Calu3 (cell line): ENCODE results near the gene FBXO41. TPM values are rescaled to one million over a fixed set of nuclear protein-coding genes. Genes with fewer than 3 reads are reported as not detected.

Experiments
- BruUV-seq: library from RNA; stranded (reverse); fragments of 400-500 nt; replicated peaks from 2 replicates; lab custom pipeline; 2021; lab: Mats Ljungman, UMichigan
- CTCF ChIA-PET: fragments of 300-600 bp; sonication (Branson Sonifier 250); formaldehyde crosslinking; loops from one replicate; lab custom pipeline; 2022; ENCODE audit warnings: antibody characterized with exemption; lab: Charles Lee
- DNase-seq: peaks from one replicate; pipeline ENCODE4 v3.0.0; 2022
- H3K27ac Mint-ChIP-seq: one replicate; pipeline ENCODE4 v1.8.0; 2022; ENCODE audit warnings: mixed read lengths; ENCODE audit not compliant: unreplicated experiment
- H3K27me3 Mint-ChIP-seq: one replicate; pipeline ENCODE4 v1.8.0; 2022; ENCODE audit warnings: mixed read lengths; ENCODE audit not compliant: unreplicated experiment
- H3K36me3 Mint-ChIP-seq: one replicate; pipeline ENCODE4 v1.8.0; 2022; ENCODE audit warnings: mild to moderate bottlenecking, moderate library complexity, mixed read lengths; ENCODE audit not compliant: insufficient read depth, unreplicated experiment
- H3K4me1 Mint-ChIP-seq: one replicate; pipeline ENCODE4 v1.8.0; 2022; ENCODE audit warnings: mild to moderate bottlenecking, low read depth, mixed read lengths; ENCODE audit not compliant: unreplicated experiment
- H3K4me3 Mint-ChIP-seq: one replicate; pipeline ENCODE4 v1.8.0; 2022; ENCODE audit warnings: mild to moderate bottlenecking, low read depth, moderate library complexity, mixed read lengths; ENCODE audit not compliant: unreplicated experiment
- H3K9me3 Mint-ChIP-seq: one replicate; pipeline ENCODE4 v1.8.0; 2022; ENCODE audit warnings: low read depth, mixed read lengths; ENCODE audit not compliant: unreplicated experiment
- CTCF ChIP-seq: fragments of 200-600 bp; IDR thresholded peaks from one replicate; pipeline ENCODE4 v1.8.0; 2022; ENCODE audit warnings: antibody characterized with exemption; ENCODE audit not compliant: unreplicated experiment
- intact Hi-C: fragments of 100-400 bp; cut with micrococcal nuclease; formaldehyde crosslinking; loops from one replicate; pipeline ENCODE4 v1.10.0; 2022; ENCODE audit not compliant: unreplicated experiment
- total RNA-seq: library from RNA; stranded (reverse); gene quantifications from 2 replicates; pipeline ENCODE4 v1.2.3, GENCODE V29; 2022

Gene FBXO41
- total RNA-seq, 1 experiment from 2014 or later = 15.0 TPM

- no TSS peak for BruUV-seq
- Mint-ChIP-seq H3K27me3 (peaks cover 86% of the 10 kb centered on the region), H3K9me3 (no peaks in the 10 kb centered on the region), H3K36me3 (no peaks in the 10 kb centered on the region), H3K4me1 (no peaks in the 10 kb centered on the region), H3K27ac (no peak overlapping the region), H3K4me3 (no peak overlapping the region)
- TF ChIP-seq CTCF = no peak
- intact Hi-C loops = no loop called here
- no peak for DNase-seq
- CTCF ChIA-PET = interaction anchor here (1.0 kb wide), 1 partner anchor 9 kb away, joined by 3 read pairs; no protein-coding TSS in a partner anchor
Observed at GRCh38 chr2:73324126-73324725, 39.9 kb upstream of the FBXO41 start.

GRCh38 chr2:73323551-73323950, 39.3 kb upstream of the FBXO41 start:
- Mint-ChIP-seq H3K4me1 (no peaks in the 10 kb centered on the region), H3K27me3 (peaks cover 87% of the 10 kb centered on the region), H3K36me3 (no peaks in the 10 kb centered on the region), H3K27ac (no peak overlapping the region), H3K9me3 (no peaks in the 10 kb centered on the region), H3K4me3 (no peak overlapping the region)
- CTCF ChIA-PET = no interaction called here
- DNase-seq = no peak
- intact Hi-C loops = no loop called here
- no TSS peak for BruUV-seq
- no peak for TF ChIP-seq CTCF

GRCh38 chr2:73314441-73314840, 30.2 kb upstream of the FBXO41 start:
- Mint-ChIP-seq H3K27ac (no peak overlapping the region), H3K9me3 (no peaks in the 10 kb centered on the region), H3K36me3 (no peaks in the 10 kb centered on the region), H3K27me3 (peaks cover 70% of the 10 kb centered on the region), H3K4me3 (no peak overlapping the region), H3K4me1 (no peaks in the 10 kb centered on the region)
- no TSS peak for BruUV-seq
- CTCF ChIA-PET = no interaction called here
- TF ChIP-seq CTCF = no peak
- no peak for DNase-seq
- intact Hi-C loops = no loop called here

- no peaks in the 10 kb centered on the region for H3K4me1 Mint-ChIP-seq
- no TSS peak for BruUV-seq
- H3K36me3 Mint-ChIP-seq = no peaks in the 10 kb centered on the region
- no peak overlapping the region for H3K4me3 Mint-ChIP-seq
- H3K27ac Mint-ChIP-seq = no peak overlapping the region
- H3K27me3 Mint-ChIP-seq = peaks cover 65% of the 10 kb centered on the region
- TF ChIP-seq CTCF = no peak
- CTCF ChIA-PET = no interaction called here
- intact Hi-C loops = no loop called here
- no peak for DNase-seq
- H3K9me3 Mint-ChIP-seq = no peaks in the 10 kb centered on the region
Observed at GRCh38 chr2:73307720-73308119, 23.4 kb upstream of the FBXO41 start.
